CD14-positive monocyte (primary cell): ENCODE data around the gene SELENOO. TPM values are rescaled to one million over a fixed set of nuclear protein-coding genes. Genes with fewer than 3 reads are reported as not detected.

ENCODE experiments used
- DNase-seq, 3 donors: peaks; one replicate each; pipeline ENCODE4 v3.0.0-alpha.2; 2011 to 2022
- H2AFZ ChIP-seq: 2 replicates; pipeline ENCODE4 v1.6.0; 2012; ENCODE audit warnings: mild to moderate bottlenecking, low read depth, low read length, inconsistent platforms; ENCODE audit not compliant: insufficient read depth, poor library complexity, severe bottlenecking
- H3K27ac ChIP-seq, 2 donors: 1 replicate in 1 of 2; 2 replicates in 1 of 2; pipeline ENCODE4 v1.5.1; 2012 to 2013; ENCODE audit warnings: low read length in 2 of 2, control low read depth in 1 of 2, inconsistent platforms in 1 of 2, low read depth in 1 of 2, mild to moderate bottlenecking in 1 of 2
- H3K27me3 ChIP-seq, 2 donors: one replicate each; pipeline versions ENCODE4 v1.6.0 to v1.6.1; 2011 to 2013; ENCODE audit warnings: low read length in 2 of 2; ENCODE audit not compliant: control insufficient read depth in 2 of 2, insufficient read depth in 2 of 2
- H3K36me3 ChIP-seq, 2 donors: replicated peaks in 1 of 2; 1 replicate in 1 of 2; 2 replicates in 1 of 2; pipeline versions ENCODE4 v1.5.1 to v1.6.1; 2012 to 2013; ENCODE audit warnings: low read length in 2 of 2, control low read depth in 1 of 2, inconsistent platforms in 1 of 2, mild to moderate bottlenecking in 1 of 2; ENCODE audit not compliant: insufficient read depth in 2 of 2, control insufficient read depth in 1 of 2
- H3K4me1 ChIP-seq, 2 donors: 1 replicate in 1 of 2; 2 replicates in 1 of 2; pipeline versions ENCODE4 v1.5.1 to v1.6.1; 2012 to 2013; ENCODE audit warnings: low read length in 2 of 2, control low read depth in 1 of 2, inconsistent platforms in 1 of 2, mild to moderate bottlenecking in 1 of 2, moderate library complexity in 1 of 2; ENCODE audit not compliant: insufficient read depth in 2 of 2, control insufficient read depth in 1 of 2
- H3K4me2 ChIP-seq: replicated peaks from 2 replicates; pipeline ENCODE3; 2012; ENCODE audit warnings: low read length, moderate library complexity, mild to moderate bottlenecking; ENCODE audit not compliant: poor library complexity, severe bottlenecking; ENCODE audit errors: extremely low read depth
- H3K4me3 ChIP-seq, 3 experiments: fragments of 200-600 bp in 1 of 3; sonication (generic) in 1 of 3; replicated peaks in 1 of 3; 1 replicate in 2 of 3; 2 replicates in 1 of 3; pipeline ENCODE4 v1.5.1; 2011 to 2013; ENCODE audit warnings: low read length in 3 of 3, mild to moderate bottlenecking in 3 of 3, control low read depth in 2 of 3, low read depth in 2 of 3, inconsistent platforms in 1 of 3, moderate library complexity in 1 of 3
- H3K79me2 ChIP-seq: 2 replicates; pipeline ENCODE4 v1.6.0; 2012; ENCODE audit warnings: mild to moderate bottlenecking, control low read depth, inconsistent platforms, low read length, moderate library complexity; ENCODE audit not compliant: insufficient read depth
- H3K9ac ChIP-seq: 2 replicates; pipeline ENCODE4 v1.6.0; 2017; ENCODE audit warnings: low read length, mild to moderate bottlenecking; ENCODE audit not compliant: insufficient read depth, poor library complexity, severe bottlenecking
- H3K9me3 ChIP-seq, 2 donors: replicated peaks in 1 of 2; 1 replicate in 1 of 2; 2 replicates in 1 of 2; pipeline versions ENCODE4 v1.5.1 to v1.6.1; 2012 to 2013; ENCODE audit warnings: low read length in 2 of 2, control low read depth in 1 of 2; ENCODE audit not compliant: control insufficient read depth in 1 of 2, insufficient read depth in 1 of 2
- H4K20me1 ChIP-seq: 2 replicates; pipeline ENCODE4 v1.6.0; 2012; ENCODE audit warnings: mild to moderate bottlenecking, low read length, control low read depth, moderate library complexity; ENCODE audit not compliant: insufficient read depth
- H3K27ac Mint-ChIP-seq, 7 donors: one replicate each; pipeline ENCODE4 v1.8.0; 2020; ENCODE audit warnings: mild to moderate bottlenecking in 7 of 7, mixed read lengths in 7 of 7, moderate library complexity in 6 of 7, inconsistent platforms in 2 of 7
- H3K27me3 Mint-ChIP-seq, 3 donors: one replicate each; pipeline ENCODE4 v1.8.0; 2021 to 2022; ENCODE audit warnings: low read depth in 3 of 3, mild to moderate bottlenecking in 3 of 3, mixed read lengths in 3 of 3, moderate library complexity in 3 of 3, inconsistent platforms in 1 of 3
- H3K36me3 Mint-ChIP-seq, 2 donors: one replicate each; pipeline ENCODE4 v1.8.0; 2020; ENCODE audit warnings: mixed read lengths in 2 of 2, inconsistent platforms in 1 of 2, mild to moderate bottlenecking in 1 of 2
- H3K4me1 Mint-ChIP-seq: one replicate; pipeline ENCODE4 v1.8.0; 2020; ENCODE audit warnings: mild to moderate bottlenecking, mixed read lengths
- H3K4me3 Mint-ChIP-seq, 2 donors: one replicate each; pipeline ENCODE4 v1.8.0; 2020; ENCODE audit warnings: mild to moderate bottlenecking in 2 of 2, mixed read lengths in 2 of 2, moderate library complexity in 1 of 2
- H3K9me3 Mint-ChIP-seq, 7 donors: one replicate each; pipeline ENCODE4 v1.8.0; 2020 to 2022; ENCODE audit warnings: mixed read lengths in 7 of 7, mild to moderate bottlenecking in 6 of 7, moderate library complexity in 6 of 7, inconsistent platforms in 2 of 7
- CTCF ChIP-seq: fragments of 200-600 bp; IDR thresholded peaks from one replicate; pipeline ENCODE4 v1.8.0; 2022; ENCODE audit warnings: antibody characterized with exemption, mild to moderate bottlenecking
- WGBS: methylation state at CpG from one replicate; pipeline ENCODE4 v1.1.5; 2013; ENCODE audit warnings: missing lambda C conversion rate; ENCODE audit not compliant: insufficient coverage; 5-methylcytosine and 5-hydroxymethylcytosine counted together
- intact Hi-C, 2 donors: fragments of 100-400 bp; cut with micrococcal nuclease; formaldehyde crosslinking; loops; one replicate each; pipeline versions ENCODE4 v1.15.0 to v1.15.1; 2023
- polyA plus RNA-seq, 3 donors: library from polyadenylated mRNA; depleted of rRNA in 1 of 3; unstranded in 2 of 3; stranded (reverse) in 1 of 3; fragments of 300-500 nt in 2 of 3; fragments of >200 nt in 1 of 3; fragmentation: Illumina TruSeq in 2 of 3; gene quantifications; 1 replicate in 2 of 3; 2 replicates in 1 of 3; pipeline ENCODE4 v1.2.3, GENCODE V29; 2012 to 2021

The SELENOO gene
- polyA plus RNA-seq, 3 donors, result 2.7 to 76.9 (median 8.7) TPM

- H3K79me2 ChIP-seq, result peaks cover 49% of the 10 kb centered on the region
- H3K27me3 Mint-ChIP-seq, result no peaks in the 10 kb centered on the region
- H3K36me3 Mint-ChIP-seq, result peaks cover 8 to 20% of the 10 kb centered on the region in 2 donors
- no peak for TF ChIP-seq CTCF
- peak; percentile 34 to 61 (median 42) for DNase-seq
- no peak overlapping the region for H3K9ac ChIP-seq
- no peaks in the 10 kb centered on the region for H3K9me3 Mint-ChIP-seq
- H2AFZ ChIP-seq, result no peak overlapping the region
- no peak overlapping the region for H3K4me3 ChIP-seq
- peaks cover 56 to 71% of the 10 kb centered on the region in 2 donors for H3K4me1 ChIP-seq
- intact Hi-C loops, result no loop called here
- no peak overlapping the region for H3K4me3 Mint-ChIP-seq
- H3K36me3 ChIP-seq, result peaks cover 15 to 35% of the 10 kb centered on the region in 2 donors
- H3K27ac ChIP-seq, result peak overlapping the region in 1 of 2 donors; percentile 65
- WGBS, result 75% methylated on average over 16 of the region's 16 CpGs
- H4K20me1 ChIP-seq, result peaks cover 21% of the 10 kb centered on the region
- no peak overlapping the region for H3K4me2 ChIP-seq
- peaks cover 40% of the 10 kb centered on the region for H3K4me1 Mint-ChIP-seq
- peak overlapping the region in 5 of 7 donors; percentile 37 to 91 (median 83) for H3K27ac Mint-ChIP-seq
- no peaks in the 10 kb centered on the region for H3K27me3 ChIP-seq
- H3K9me3 ChIP-seq, result no peaks in the 10 kb centered on the region
Observed at GRCh38 chr22:50247748-50248147, 46.9 kb downstream of the SELENOO start.

GRCh38 chr22:50248196-50249081 is 47.6 kb downstream of the SELENOO start:
- peak overlapping the region in 4 of 7 donors; percentile 74 to 91 (median 82) for H3K27ac Mint-ChIP-seq
- peaks cover 33% of the 10 kb centered on the region for H3K4me1 Mint-ChIP-seq
- H3K79me2 ChIP-seq, result peaks cover 42% of the 10 kb centered on the region
- peaks cover 15 to 35% of the 10 kb centered on the region in 2 donors for H3K36me3 ChIP-seq
- no peak overlapping the region for H3K9ac ChIP-seq
- no peak overlapping the region for H3K4me3 Mint-ChIP-seq
- peak overlapping the region in 1 of 2 donors; percentile 65 for H3K27ac ChIP-seq
- whole genome bisulfite sequencing, result 95% methylated on average over 24 of the region's 29 CpGs
- H3K27me3 Mint-ChIP-seq, result no peaks in the 10 kb centered on the region
- no peaks in the 10 kb centered on the region for H3K9me3 Mint-ChIP-seq
- H3K4me1 ChIP-seq, result peaks cover 50 to 64% of the 10 kb centered on the region in 2 donors
- no peak overlapping the region for H2AFZ ChIP-seq
- H3K27me3 ChIP-seq, result no peaks in the 10 kb centered on the region
- TF ChIP-seq CTCF, result no peak
- H3K4me2 ChIP-seq, result no peak overlapping the region
- DNase-seq, result no peak
- peaks cover 21% of the 10 kb centered on the region for H4K20me1 ChIP-seq
- peaks cover 8 to 20% of the 10 kb centered on the region in 2 donors for H3K36me3 Mint-ChIP-seq
- no peak overlapping the region for H3K4me3 ChIP-seq
- no peaks in the 10 kb centered on the region for H3K9me3 ChIP-seq
- intact Hi-C loops, result no loop called here
